Activated CD4-positive, alpha-beta T cell treated with anti-CD3 and anti-CD28 coated beads for 36 hours (primary cell): Measurements from ENCODE around the gene LARP4B. TPM values are rescaled to one million over a fixed set of nuclear protein-coding genes. Genes with fewer than 3 reads are reported as not detected.

ENCODE experiments used
- ATAC-seq: fragments of 200-7000 bp; cut with Tn5 transposase; one replicate; pipeline ENCODE4 v1.10.0; 2021; ENCODE audit warnings: mild to moderate bottlenecking, moderate library complexity
- CTCF ChIA-PET: fragments of 350-600 bp; sonication (Branson Sonifier 250); formaldehyde crosslinking; loops from one replicate; lab custom pipeline; 2021; ENCODE audit warnings: antibody characterized with exemption; lab: Charles Lee
- POLR2A ChIA-PET: fragments of 350-600 bp; sonication (Branson Sonifier 250); formaldehyde crosslinking; loops from one replicate; lab custom pipeline; 2021; ENCODE audit warnings: antibody characterized with exemption, inconsistent platforms; lab: Charles Lee
- DNase-seq: peaks from one replicate; pipeline ENCODE4 v3.0.0-alpha.2; 2020
- H3K27ac Mint-ChIP-seq: one replicate; pipeline ENCODE4 v1.8.0; 2021; ENCODE audit warnings: mixed read lengths
- H3K27me3 Mint-ChIP-seq: one replicate; pipeline ENCODE4 v1.8.0; 2021; ENCODE audit warnings: mixed read lengths
- H3K36me3 Mint-ChIP-seq: one replicate; pipeline ENCODE4 v1.8.0; 2021; ENCODE audit warnings: low read depth, mixed read lengths
- H3K4me1 Mint-ChIP-seq: one replicate; pipeline ENCODE4 v1.8.0; 2021; ENCODE audit warnings: mixed read lengths
- H3K4me3 Mint-ChIP-seq: one replicate; pipeline ENCODE4 v1.8.0; 2021; ENCODE audit warnings: mild to moderate bottlenecking, moderate library complexity, mixed read lengths
- H3K9me3 Mint-ChIP-seq: one replicate; pipeline ENCODE4 v1.8.0; 2021; ENCODE audit warnings: low read depth, mixed read lengths
- intact Hi-C, 2 experiments: fragments of 100-400 bp; cut with DNase I in 1 of 2; cut with micrococcal nuclease in 1 of 2; formaldehyde crosslinking; loops; one replicate each; pipeline versions ENCODE4 v1.14.2 to v1.15.1; 2022 to 2024; cut with DNase I, micrococcal nuclease
- total RNA-seq, 2 experiments: library from RNA; stranded (reverse); gene quantifications; one replicate each; pipeline ENCODE4 v1.2.3, GENCODE V29; 2021

The LARP4B gene
- total RNA-seq, 2 experiments from 2014 or later: 88.2 to 97.5 TPM

DNA sequence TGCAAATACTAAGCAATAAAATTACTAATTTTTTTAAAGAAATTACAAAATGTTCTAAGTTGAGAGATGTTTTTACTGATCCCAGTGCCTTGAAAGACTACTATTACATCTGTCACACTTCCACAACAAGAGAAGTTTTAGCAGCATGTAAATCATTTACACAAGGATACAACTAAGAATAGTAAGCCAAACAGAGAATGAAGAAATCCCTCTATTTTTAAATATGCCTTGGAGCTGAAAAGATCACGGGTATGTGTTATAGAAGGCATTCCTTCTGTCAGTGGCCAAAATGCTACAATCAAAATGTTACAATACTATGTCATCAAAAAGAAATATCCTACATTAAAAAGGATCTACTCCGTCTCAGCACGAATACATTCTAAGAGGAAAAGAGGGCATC is 52.6 kb downstream of the LARP4B start:
- intact Hi-C loops: no loop called here
- H3K27me3 Mint-ChIP-seq: no peaks in the 10 kb centered on the region
- ATAC-seq (no peak), DNase-seq (no peak)
- H3K27ac Mint-ChIP-seq: peak overlapping the region; percentile 22
- peaks cover 51% of the 10 kb centered on the region for H3K36me3 Mint-ChIP-seq
- ChIA-PET CTCF (no interaction called here), POLR2A (no interaction called here)
- H3K4me1 Mint-ChIP-seq: peaks cover 6% of the 10 kb centered on the region
- H3K9me3 Mint-ChIP-seq: no peaks in the 10 kb centered on the region
- H3K4me3 Mint-ChIP-seq: no peak overlapping the region

DNA sequence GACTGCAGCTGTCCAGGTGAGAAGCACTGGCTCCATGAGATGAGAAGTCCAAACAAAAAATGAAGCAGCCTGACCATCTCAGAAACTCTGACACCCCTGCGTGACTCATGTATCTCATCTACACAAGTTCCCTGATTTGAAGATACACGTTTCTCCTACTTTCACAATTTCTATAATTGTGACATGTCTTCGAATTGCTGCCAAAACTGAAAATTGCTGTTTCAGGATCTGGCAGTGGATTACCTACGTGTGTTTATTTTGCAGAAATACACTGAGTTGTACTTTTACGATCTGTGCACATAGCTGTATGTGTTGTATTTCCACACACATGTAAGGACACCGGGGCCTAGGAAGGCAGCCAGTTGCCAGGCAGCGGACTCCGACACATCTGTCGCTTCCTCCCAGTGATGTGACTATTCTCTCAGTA is 53.2 kb downstream of the LARP4B start:
- ATAC-seq (no peak), DNase-seq (no peak)
- POLR2A ChIA-PET: no interaction called here
- Mint-ChIP-seq H3K4me3 (no peak overlapping the region), H3K9me3 (no peaks in the 10 kb centered on the region), H3K36me3 (peaks cover 49% of the 10 kb centered on the region), H3K4me1 (peaks cover 6% of the 10 kb centered on the region), H3K27me3 (no peaks in the 10 kb centered on the region), H3K27ac (no peak overlapping the region)
- intact Hi-C loops: no loop called here
- CTCF ChIA-PET: no interaction called here

DNA sequence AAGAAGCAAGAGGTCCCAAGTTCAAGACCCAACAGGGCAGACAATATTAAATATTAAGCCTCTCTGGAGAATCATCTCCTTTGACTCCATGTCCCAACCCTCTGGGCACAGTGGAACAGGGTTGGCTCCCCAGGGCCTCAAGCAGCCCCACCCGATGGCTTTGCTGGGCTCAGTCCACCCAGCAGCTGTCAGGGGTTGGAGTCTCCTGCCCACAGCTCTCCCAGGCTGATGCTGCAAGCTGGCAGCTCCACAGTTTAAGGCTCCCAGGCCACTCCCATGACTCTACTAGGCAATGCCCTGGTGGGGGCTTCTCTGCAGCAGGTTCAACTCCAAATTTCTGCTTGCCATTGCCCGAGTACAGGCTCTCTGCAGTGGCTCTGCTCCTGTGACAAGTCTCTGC is 55.1 kb downstream of the LARP4B start:
- Mint-ChIP-seq H3K27me3 (no peaks in the 10 kb centered on the region), H3K36me3 (peaks cover 42% of the 10 kb centered on the region), H3K9me3 (no peaks in the 10 kb centered on the region), H3K4me3 (no peak overlapping the region), H3K4me1 (peaks cover 9% of the 10 kb centered on the region), H3K27ac (no peak overlapping the region)
- ATAC-seq (no peak), DNase-seq (no peak)
- CTCF ChIA-PET: no interaction called here
- intact Hi-C loops: no loop called here
- POLR2A ChIA-PET: no interaction called here

DNA sequence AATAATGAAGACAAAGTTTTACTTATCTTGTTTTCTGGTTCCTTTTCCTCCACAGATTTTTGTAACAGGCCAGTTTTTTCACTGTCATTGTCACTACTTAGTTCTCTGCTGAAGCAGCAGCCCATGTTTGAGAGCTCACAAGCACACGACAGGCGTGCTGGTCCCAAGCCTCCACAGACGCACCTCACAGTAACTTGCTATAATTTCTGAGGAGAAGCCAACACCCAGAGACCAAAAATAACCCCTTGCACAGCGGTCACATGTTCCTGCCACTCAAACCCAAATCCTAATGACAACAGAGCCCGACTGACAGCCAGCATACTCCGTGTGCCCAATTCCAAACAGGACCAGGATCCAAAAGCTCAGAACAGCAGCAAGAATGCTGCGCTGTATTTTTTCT is 58.5 kb downstream of the LARP4B start:
- intact Hi-C loops: no loop called here
- Mint-ChIP-seq H3K9me3 (no peaks in the 10 kb centered on the region), H3K36me3 (peaks cover 49% of the 10 kb centered on the region), H3K4me3 (no peak overlapping the region), H3K27me3 (no peaks in the 10 kb centered on the region), H3K4me1 (peaks cover 25% of the 10 kb centered on the region), H3K27ac (no peak overlapping the region)
- ChIA-PET CTCF (interaction anchor here (0.6 kb wide), 1 partner anchor 372 kb away, joined by 3 read pairs; no protein-coding TSS in a partner anchor), POLR2A (no interaction called here)
- DNase-seq: no peak
- no peak for ATAC-seq

DNA sequence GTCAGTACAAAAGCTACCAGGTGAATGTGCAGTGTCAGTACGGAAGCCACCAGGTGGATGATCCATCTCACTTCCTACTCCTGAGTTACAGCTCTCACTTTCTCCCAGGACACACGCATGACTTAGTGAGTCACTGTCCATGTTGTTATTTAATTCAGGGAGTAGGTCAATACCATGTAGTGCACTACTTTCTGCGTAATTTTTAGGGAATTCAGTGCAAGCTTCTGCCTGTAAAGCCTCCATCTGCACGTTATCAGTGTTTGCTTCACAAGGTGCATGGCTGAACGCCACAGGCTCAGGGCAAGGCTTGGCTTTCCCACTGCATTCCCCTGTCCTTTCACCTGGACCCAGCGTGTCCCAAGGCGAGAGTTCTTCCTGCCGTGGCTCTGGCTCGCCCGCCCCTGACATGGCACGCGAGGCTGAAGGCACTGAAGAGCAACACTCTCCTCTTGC is 59.5 kb downstream of the LARP4B start:
- Mint-ChIP-seq H3K4me1 (peaks cover 25% of the 10 kb centered on the region), H3K9me3 (no peaks in the 10 kb centered on the region), H3K27ac (no peak overlapping the region), H3K27me3 (no peaks in the 10 kb centered on the region), H3K4me3 (no peak overlapping the region), H3K36me3 (peaks cover 41% of the 10 kb centered on the region)
- ATAC-seq (no peak), DNase-seq (no peak)
- intact Hi-C loops: no loop called here
- POLR2A ChIA-PET: no interaction called here
- CTCF ChIA-PET: interaction anchor here (0.7 kb wide), 1 partner anchor 548 kb away, joined by 5 read pairs; no protein-coding TSS in a partner anchor

DNA sequence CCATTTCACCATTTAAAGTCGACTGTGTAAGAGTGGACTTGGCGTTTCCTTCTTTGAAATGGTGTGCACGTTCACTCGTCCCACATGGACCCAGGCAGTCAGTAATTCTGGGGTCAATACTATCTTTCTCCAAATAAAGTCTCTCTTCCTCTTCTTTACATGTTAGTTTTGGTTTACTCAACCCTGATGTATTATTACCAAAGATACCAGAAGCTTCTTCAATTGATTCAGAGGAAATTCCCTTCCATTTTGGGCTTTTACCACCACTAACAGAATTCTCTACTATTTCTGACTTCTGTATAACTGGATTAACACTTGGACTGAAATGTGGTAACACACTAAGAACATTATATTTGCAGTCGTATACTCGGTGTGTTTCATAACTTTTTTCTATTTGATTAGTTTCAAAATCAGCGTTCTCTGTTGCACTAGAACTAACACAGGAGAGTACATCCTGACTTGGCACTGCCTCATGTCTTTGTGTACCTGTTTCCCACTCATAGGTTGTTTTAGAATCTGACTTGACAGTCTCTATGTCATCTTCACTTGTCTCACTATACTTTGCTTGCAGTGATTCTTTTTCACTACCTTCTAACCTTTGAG is 60.8 kb downstream of the LARP4B start:
- ChIA-PET POLR2A (no interaction called here), CTCF (no interaction called here)
- DNase-seq: no peak
- Mint-ChIP-seq H3K9me3 (no peaks in the 10 kb centered on the region), H3K4me3 (no peak overlapping the region), H3K27me3 (no peaks in the 10 kb centered on the region), H3K4me1 (peaks cover 29% of the 10 kb centered on the region), H3K36me3 (peaks cover 44% of the 10 kb centered on the region), H3K27ac (peak overlapping the region; percentile 48)
- ATAC-seq: peak; percentile 63
- intact Hi-C loops: no loop called here

DNA sequence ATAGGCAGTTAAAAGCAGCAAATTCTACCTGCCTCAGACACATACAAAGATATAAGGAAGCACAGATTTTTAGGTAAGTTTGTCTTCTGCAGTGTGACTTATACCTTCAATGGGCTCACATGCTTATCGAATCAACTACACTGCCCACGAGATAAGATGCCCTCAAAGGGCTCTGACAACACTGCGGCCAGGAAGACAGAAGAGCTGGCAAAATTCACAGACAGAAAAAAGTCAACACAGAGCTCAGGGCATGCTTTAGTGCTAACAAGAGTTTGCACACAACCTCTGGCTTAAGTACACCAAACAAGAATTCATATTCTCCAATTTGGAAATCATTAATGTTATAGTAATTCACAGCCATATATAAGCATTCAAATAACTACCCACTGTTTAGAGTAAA is 62.3 kb downstream of the LARP4B start:
- ATAC-seq (no peak), DNase-seq (no peak)
- H3K4me3 Mint-ChIP-seq: no peak overlapping the region
- no peaks in the 10 kb centered on the region for H3K9me3 Mint-ChIP-seq
- ChIA-PET POLR2A (no interaction called here), CTCF (interaction anchor here (0.9 kb wide), 2 partner anchors 15 to 40 kb away, joined by 3 read pairs; no protein-coding TSS in a partner anchor)
- H3K4me1 Mint-ChIP-seq: peaks cover 27% of the 10 kb centered on the region
- no peak overlapping the region for H3K27ac Mint-ChIP-seq
- no peaks in the 10 kb centered on the region for H3K27me3 Mint-ChIP-seq
- intact Hi-C loops: no loop called here
- H3K36me3 Mint-ChIP-seq: peaks cover 47% of the 10 kb centered on the region

DNA sequence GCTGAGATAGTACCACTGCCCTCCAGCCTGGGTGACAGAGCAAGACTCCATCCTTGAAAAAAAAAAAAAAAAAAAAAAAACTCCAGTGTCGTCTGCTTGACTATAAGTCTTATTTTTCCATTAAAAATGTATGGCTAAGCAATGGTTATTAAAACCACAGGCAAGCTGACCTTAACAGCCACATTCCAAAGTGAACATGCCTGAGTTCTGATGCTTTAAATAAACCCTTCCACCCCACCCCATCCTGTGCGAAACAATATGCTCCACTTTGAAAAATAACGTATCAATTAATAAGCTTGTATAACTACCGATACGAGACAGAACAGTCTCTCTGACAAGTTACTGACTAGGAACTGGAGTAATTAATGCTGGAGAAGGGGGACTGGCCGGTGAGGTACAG is 63.7 kb downstream of the LARP4B start:
- CTCF ChIA-PET: no interaction called here
- intact Hi-C loops: no loop called here
- no peak overlapping the region for H3K27ac Mint-ChIP-seq
- POLR2A ChIA-PET: no interaction called here
- peaks cover 53% of the 10 kb centered on the region for H3K36me3 Mint-ChIP-seq
- H3K27me3 Mint-ChIP-seq: no peaks in the 10 kb centered on the region
- DNase-seq: no peak
- no peak overlapping the region for H3K4me3 Mint-ChIP-seq
- no peaks in the 10 kb centered on the region for H3K9me3 Mint-ChIP-seq
- ATAC-seq: no peak
- H3K4me1 Mint-ChIP-seq: peaks cover 24% of the 10 kb centered on the region

DNA sequence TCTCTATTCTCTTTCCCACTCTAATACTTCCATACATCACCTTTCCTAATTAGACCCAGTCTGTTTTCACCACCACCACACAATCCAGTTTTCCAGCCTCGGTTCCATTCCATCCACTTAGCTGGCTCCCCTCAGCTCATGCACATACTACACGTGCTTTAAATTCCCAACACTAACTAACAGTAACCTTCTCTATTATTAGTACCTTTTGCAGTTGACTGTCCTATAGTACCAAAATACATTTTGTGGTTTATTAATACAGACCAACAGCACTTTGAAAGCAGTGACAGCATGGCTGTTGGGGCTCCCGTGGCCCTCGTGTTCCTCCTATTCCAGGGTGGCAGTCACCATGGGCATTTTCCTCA is 64.9 kb downstream of the LARP4B start:
- Mint-ChIP-seq H3K36me3 (peaks cover 54% of the 10 kb centered on the region), H3K4me3 (no peak overlapping the region), H3K4me1 (peaks cover 24% of the 10 kb centered on the region), H3K9me3 (no peaks in the 10 kb centered on the region), H3K27ac (peak overlapping the region; percentile 9), H3K27me3 (no peaks in the 10 kb centered on the region)
- intact Hi-C loops: no loop called here
- ChIA-PET CTCF (no interaction called here), POLR2A (no interaction called here)
- ATAC-seq (no peak), DNase-seq (no peak)

DNA sequence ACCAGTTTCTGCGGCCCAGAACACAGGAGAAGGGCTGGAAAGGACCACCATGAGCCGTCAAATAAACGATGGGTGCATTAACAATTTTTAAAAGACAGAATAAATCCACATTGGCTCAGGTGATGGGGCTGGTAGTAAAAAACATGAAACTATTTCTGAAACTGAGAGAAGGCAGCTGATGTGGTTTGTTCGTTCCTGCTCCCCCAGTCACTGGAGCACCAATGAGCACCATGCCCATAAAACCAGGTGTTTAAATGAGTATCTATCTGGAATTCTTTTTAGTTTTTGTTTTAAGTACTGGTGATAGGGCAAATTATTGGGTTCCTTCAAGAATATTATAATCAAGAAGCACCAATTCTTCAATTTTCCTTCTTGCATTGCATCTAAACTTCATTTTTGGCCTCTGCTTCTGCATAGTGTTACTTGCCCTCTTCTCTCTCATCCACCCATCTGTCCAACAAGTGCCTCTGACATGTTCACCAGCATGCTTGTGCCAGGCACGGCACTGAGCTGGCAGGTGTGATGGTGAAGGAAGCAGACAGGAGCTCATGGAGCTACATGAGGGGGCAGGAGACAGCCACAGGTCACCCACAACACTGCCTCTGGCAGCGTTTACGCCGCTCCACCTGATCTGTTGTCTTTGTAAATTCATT is 65.5 kb downstream of the LARP4B start:
- Mint-ChIP-seq H3K4me1 (peaks cover 19% of the 10 kb centered on the region), H3K27ac (peak overlapping the region; percentile 9), H3K9me3 (no peaks in the 10 kb centered on the region), H3K36me3 (peaks cover 54% of the 10 kb centered on the region), H3K27me3 (no peaks in the 10 kb centered on the region), H3K4me3 (no peak overlapping the region)
- ChIA-PET CTCF (no interaction called here), POLR2A (no interaction called here)
- ATAC-seq (no peak), DNase-seq (no peak)
- intact Hi-C loops: no loop called here

DNA sequence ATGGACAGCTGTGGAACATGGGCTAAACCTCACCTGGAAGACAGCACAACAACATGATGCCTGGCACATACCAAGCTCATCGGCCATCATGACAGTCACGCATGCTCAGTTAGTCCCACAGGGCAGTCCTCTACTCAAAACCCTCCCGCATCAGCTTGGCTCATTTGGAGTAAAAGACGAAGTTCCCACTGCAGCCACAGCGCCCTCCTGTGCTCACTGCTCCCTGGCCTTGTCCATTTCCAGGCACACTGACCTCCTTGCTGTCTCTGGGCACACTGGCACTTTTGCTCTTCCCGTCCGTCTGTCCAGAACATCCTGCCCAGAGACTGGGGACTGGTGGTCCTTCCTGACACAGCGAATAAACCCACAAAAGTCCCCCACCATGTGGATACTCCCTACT is 66.2 kb downstream of the LARP4B start:
- no peaks in the 10 kb centered on the region for H3K27me3 Mint-ChIP-seq
- ATAC-seq: no peak
- H3K27ac Mint-ChIP-seq: peak overlapping the region; percentile 9

DNA sequence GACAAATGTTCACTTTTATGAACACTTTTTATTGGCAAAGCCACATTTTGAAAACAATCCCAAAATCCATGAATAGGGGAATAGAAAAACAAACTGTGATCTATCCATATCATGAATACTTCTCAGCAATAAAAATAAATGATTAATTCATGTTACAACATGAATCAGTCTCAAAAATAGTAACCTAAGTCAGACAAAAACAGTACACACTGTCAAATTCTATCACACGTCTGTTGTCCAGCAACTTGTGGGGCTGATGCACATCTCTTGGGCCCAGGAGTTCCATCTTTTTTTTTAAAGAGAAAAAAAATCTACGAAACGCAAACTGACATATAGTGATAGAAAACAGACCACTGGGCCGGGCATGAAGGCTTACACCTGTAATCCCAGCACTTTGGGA is 71.0 kb downstream of the LARP4B start:
- no peak overlapping the region for H3K4me3 Mint-ChIP-seq
- H3K27ac Mint-ChIP-seq: no peak overlapping the region
- intact Hi-C loops: no loop called here
- peaks cover 15% of the 10 kb centered on the region for H3K4me1 Mint-ChIP-seq
- H3K27me3 Mint-ChIP-seq: no peaks in the 10 kb centered on the region
- ChIA-PET POLR2A (no interaction called here), CTCF (no interaction called here)
- H3K9me3 Mint-ChIP-seq: no peaks in the 10 kb centered on the region
- ATAC-seq (no peak), DNase-seq (no peak)
- peaks cover 73% of the 10 kb centered on the region for H3K36me3 Mint-ChIP-seq

More for the DNA sequence above, 66.2 kb downstream of the LARP4B start:
- H3K9me3 Mint-ChIP-seq: no peaks in the 10 kb centered on the region
- no peak overlapping the region for H3K4me3 Mint-ChIP-seq
- CTCF ChIA-PET: no interaction called here
- DNase-seq: no peak
- peaks cover 55% of the 10 kb centered on the region for H3K36me3 Mint-ChIP-seq
- POLR2A ChIA-PET: no interaction called here
- intact Hi-C loops: no loop called here
- peaks cover 11% of the 10 kb centered on the region for H3K4me1 Mint-ChIP-seq
